Hepatocyte (in vitro differentiated cells): ENCODE measurements around the gene ITPRID2.

Experiments
- CTCF ChIP-seq: fragments of 200-600 bp; sonication (generic); IDR thresholded peaks from 2 replicates; pipeline ENCODE4 v1.5.1; 2016; ENCODE audit warnings: antibody characterized with exemption, mild to moderate bottlenecking; ENCODE audit not compliant: poor library complexity
- EZH2 ChIP-seq: fragments of 200-600 bp; sonication (generic); IDR thresholded peaks from 2 replicates; pipeline ENCODE4 v1.6.1; 2016; ENCODE audit warnings: antibody characterized with exemption, mild to moderate bottlenecking, borderline replicate concordance
- EZH2phosphoT487 ChIP-seq: fragments of 200-600 bp; sonication (generic); IDR thresholded peaks from one replicate; pipeline ENCODE4 v1.6.1; 2018; ENCODE audit warnings: antibody characterized with exemption, mild to moderate bottlenecking, low read depth, moderate library complexity; ENCODE audit not compliant: unreplicated experiment, severe bottlenecking

GRCh38 chr2:181924336-181924735, 32.8 kb downstream of the ITPRID2 start:
- TF ChIP-seq CTCF, result no peak
- no peak for TF ChIP-seq EZH2
- no peak for TF ChIP-seq EZH2phosphoT487
